Activated B cell treated with CpG ODN at 0.5 μM for 24 hours (primary cell): Measurements from ENCODE around the gene FRMD3. TPM values are rescaled to one million over a fixed set of nuclear protein-coding genes. Genes with fewer than 3 reads are reported as not detected.

Experiments used
- ATAC-seq: fragments of 200-7000 bp; cut with Tn5 transposase; one replicate; pipeline ENCODE4 v1.10.0; 2021; ENCODE audit warnings: low read depth, mild to moderate bottlenecking, moderate library complexity
- CTCF ChIA-PET: fragments of 350-600 bp; sonication (Branson Sonifier 250); formaldehyde crosslinking; loops from one replicate; lab custom pipeline; 2021; ENCODE audit warnings: antibody characterized with exemption; lab: Charles Lee
- POLR2A ChIA-PET: fragments of 350-600 bp; sonication (Branson Sonifier 250); formaldehyde crosslinking; loops from one replicate; lab custom pipeline; 2021; ENCODE audit warnings: antibody characterized with exemption; lab: Charles Lee
- DNase-seq: peaks from one replicate; pipeline ENCODE4 v3.0.0; 2022
- H3K27ac Mint-ChIP-seq: one replicate; pipeline ENCODE4 v1.8.0; 2020; ENCODE audit warnings: mixed read lengths
- H3K27me3 Mint-ChIP-seq: one replicate; pipeline ENCODE4 v1.8.0; 2021; ENCODE audit warnings: mixed read lengths
- H3K36me3 Mint-ChIP-seq: one replicate; pipeline ENCODE4 v1.8.0; 2021; ENCODE audit warnings: low read depth, mixed read lengths
- H3K4me1 Mint-ChIP-seq: one replicate; pipeline ENCODE4 v1.8.0; 2021; ENCODE audit warnings: mixed read lengths
- H3K4me3 Mint-ChIP-seq: one replicate; pipeline ENCODE4 v1.8.0; 2020; ENCODE audit warnings: mild to moderate bottlenecking, mixed read lengths
- H3K9me3 Mint-ChIP-seq: one replicate; pipeline ENCODE4 v1.8.0; 2020; ENCODE audit warnings: mixed read lengths
- CTCF ChIP-seq: fragments of 200-600 bp; IDR thresholded peaks from one replicate; pipeline ENCODE4 v1.8.0; 2022; ENCODE audit warnings: antibody characterized with exemption, mild to moderate bottlenecking
- intact Hi-C: fragments of 100-400 bp; cut with micrococcal nuclease; formaldehyde crosslinking; loops from one replicate; pipeline ENCODE4 v1.15.1; 2024
- total RNA-seq: library from RNA; stranded (reverse); gene quantifications from 2 replicates; pipeline ENCODE4 v1.2.3, GENCODE V29; 2022

Gene FRMD3
- total RNA-seq, 1 donor from 2014 or later = 0.91 TPM

- no peak for TF ChIP-seq CTCF
- Mint-ChIP-seq H3K27me3 (no peaks in the 10 kb centered on the region), H3K4me3 (no peak overlapping the region), H3K4me1 (peaks cover 1% of the 10 kb centered on the region), H3K9me3 (peaks cover 1% of the 10 kb centered on the region), H3K36me3 (no peaks in the 10 kb centered on the region), H3K27ac (no peak overlapping the region)
- intact Hi-C loops = no loop called here
- no peak for DNase-seq
- ChIA-PET CTCF (no interaction called here), POLR2A (no interaction called here)
- no peak for ATAC-seq
These were observed 34.3 kb upstream of the FRMD3 start for GRCh38 chr9:83572524-83572923.

- H3K27me3 Mint-ChIP-seq = no peaks in the 10 kb centered on the region
- H3K4me3 Mint-ChIP-seq = no peak overlapping the region
- no peak overlapping the region for H3K27ac Mint-ChIP-seq
- no peak for TF ChIP-seq CTCF
- peaks cover 1% of the 10 kb centered on the region for H3K4me1 Mint-ChIP-seq
- no peaks in the 10 kb centered on the region for H3K36me3 Mint-ChIP-seq
- POLR2A ChIA-PET = no interaction called here
- intact Hi-C loops = no loop called here
- CTCF ChIA-PET = no interaction called here
- H3K9me3 Mint-ChIP-seq = peaks cover 2% of the 10 kb centered on the region
- no peak for ATAC-seq
- DNase-seq = no peak
These were observed 32.2 kb upstream of the FRMD3 start for GRCh38 chr9:83570359-83570758.

GRCh38 chr9:83569326-83569725, 31.1 kb upstream of the FRMD3 start:
- Mint-ChIP-seq H3K4me3 (no peak overlapping the region), H3K9me3 (peaks cover 2% of the 10 kb centered on the region), H3K27me3 (no peaks in the 10 kb centered on the region), H3K36me3 (no peaks in the 10 kb centered on the region), H3K27ac (no peak overlapping the region), H3K4me1 (peaks cover 1% of the 10 kb centered on the region)
- CTCF ChIA-PET = no interaction called here
- no peak for TF ChIP-seq CTCF
- intact Hi-C loops = no loop called here
- POLR2A ChIA-PET = no interaction called here
- ATAC-seq = no peak
- no peak for DNase-seq

- no peak for DNase-seq
- ChIA-PET POLR2A (no interaction called here), CTCF (no interaction called here)
- Mint-ChIP-seq H3K4me1 (no peaks in the 10 kb centered on the region), H3K9me3 (peaks cover 2% of the 10 kb centered on the region), H3K27me3 (peaks cover 3% of the 10 kb centered on the region), H3K27ac (no peak overlapping the region), H3K36me3 (no peaks in the 10 kb centered on the region), H3K4me3 (no peak overlapping the region)
- no peak for ATAC-seq
- intact Hi-C loops = no loop called here
- TF ChIP-seq CTCF = no peak
These were observed 25.2 kb upstream of the FRMD3 start for GRCh38 chr9:83563360-83563759.

- intact Hi-C loops = no loop called here
- Mint-ChIP-seq H3K4me3 (no peak overlapping the region), H3K27ac (no peak overlapping the region), H3K9me3 (no peaks in the 10 kb centered on the region), H3K36me3 (no peaks in the 10 kb centered on the region), H3K27me3 (peaks cover 5% of the 10 kb centered on the region), H3K4me1 (no peaks in the 10 kb centered on the region)
- POLR2A ChIA-PET = no interaction called here
- CTCF ChIA-PET = no interaction called here
- DNase-seq = no peak
- ATAC-seq = no peak
- TF ChIP-seq CTCF = no peak
These were observed 22.1 kb upstream of the FRMD3 start for GRCh38 chr9:83560169-83560826.
